ENCODE data around the gene EYS.
"Not testable (repeated sequence)": the region's sequence is repeated elsewhere in the genome, so short reads cannot be mapped to it uniquely, and the experiment has no call there.

EYS gene

DNA sequence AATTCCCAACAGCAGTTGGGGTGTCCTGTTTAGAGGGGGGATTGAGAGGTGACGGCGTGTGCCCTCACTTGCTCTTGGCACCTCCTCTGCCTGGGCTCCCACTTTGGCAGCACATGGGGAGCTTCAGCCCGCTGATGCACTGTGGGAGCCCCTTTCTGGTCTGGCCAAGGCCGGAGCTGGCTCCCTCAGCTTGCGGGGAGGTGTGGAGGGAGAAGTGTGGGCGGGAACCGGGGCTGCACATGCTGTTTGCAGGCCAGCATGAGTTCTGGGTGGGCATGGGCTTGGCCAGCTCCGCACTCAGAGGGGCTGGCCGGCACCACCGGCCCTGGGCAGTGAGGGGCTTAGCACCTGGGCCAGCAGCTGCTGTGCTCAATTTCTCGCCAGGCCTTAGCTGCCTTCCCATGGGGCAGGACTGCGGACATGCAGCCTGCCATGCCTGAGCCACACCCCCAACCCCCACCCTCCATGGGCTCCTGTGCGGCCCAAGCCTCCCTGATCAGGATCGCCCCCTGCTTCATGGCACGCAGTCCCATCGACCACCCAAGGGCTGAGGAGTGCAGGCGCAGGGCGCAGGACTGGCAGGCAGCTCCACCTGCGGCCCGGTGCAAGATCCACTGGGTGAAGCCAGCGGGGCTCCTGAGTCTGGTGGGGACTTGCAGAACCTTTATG, 1675.9 kb downstream of the EYS start:
- in situ Hi-C loops (cut with MboI; ENCODE audit: low sequenced_read_pairs), result not testable (repeated sequence)

DNA sequence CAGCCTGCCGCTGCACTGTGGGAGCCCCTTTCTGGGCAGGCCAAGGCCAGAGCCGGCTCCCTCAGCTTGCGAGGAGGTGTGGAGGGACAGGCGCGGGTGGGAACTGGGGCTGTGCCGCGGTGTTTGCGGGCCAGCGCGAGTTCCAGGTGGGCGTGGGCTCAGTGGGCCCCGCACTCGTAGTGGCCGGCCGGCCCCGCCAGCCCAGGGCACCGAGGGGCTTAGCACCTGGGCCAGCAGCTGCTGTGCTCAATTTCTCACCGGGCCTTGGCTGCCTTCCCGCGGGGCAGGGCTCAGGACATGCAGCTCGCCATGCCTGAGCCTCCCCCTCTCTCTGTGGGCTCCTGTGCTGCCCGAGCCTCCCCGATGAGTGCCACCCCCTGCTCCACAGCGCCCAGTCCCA, 1683.3 kb downstream of the EYS start:
- in situ Hi-C loops (cut with MboI; ENCODE audit: low sequenced_read_pairs), result no loop called here

DNA sequence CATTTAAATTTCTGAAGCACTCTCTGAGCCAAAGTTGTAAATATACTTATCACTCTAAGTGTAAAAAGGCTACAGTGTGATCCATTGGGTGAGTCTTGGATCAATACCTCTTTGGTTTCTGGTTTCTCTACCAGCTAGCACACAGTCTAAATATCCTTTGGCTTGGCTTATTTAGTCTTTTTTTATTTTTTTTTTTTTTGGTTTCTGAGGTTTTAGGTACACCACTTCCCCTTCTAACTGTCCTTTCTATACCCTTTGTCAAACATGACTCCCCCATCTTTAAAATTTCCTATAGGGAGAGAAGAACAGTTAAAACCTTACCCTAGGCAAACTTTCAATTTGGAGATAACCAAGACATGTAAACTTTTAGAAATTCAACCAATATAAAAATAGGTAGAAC, 1692.4 kb downstream of the EYS start:
- in situ Hi-C loops (cut with MboI; ENCODE audit: low sequenced_read_pairs), result no loop called here

DNA sequence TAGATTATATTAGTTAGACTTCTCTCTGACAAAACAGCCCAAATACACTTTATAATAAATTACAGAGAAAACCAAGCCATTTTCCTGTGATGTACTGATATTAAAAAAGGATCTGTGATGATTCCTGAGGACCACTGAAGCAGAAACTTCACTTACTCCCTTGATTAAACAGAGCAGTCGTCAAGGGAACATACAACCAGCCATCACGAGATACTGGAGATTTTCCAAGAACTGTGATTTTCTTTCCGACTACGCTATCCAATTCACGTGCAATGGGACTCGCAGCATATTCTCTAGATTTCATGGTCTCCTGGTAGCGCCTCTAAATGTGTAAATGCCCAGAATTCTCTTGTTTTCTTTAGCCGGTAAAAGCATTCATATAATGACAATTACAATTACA, 1694.0 kb downstream of the EYS start:
- in situ Hi-C loops (cut with MboI; ENCODE audit: low sequenced_read_pairs), result no loop called here

DNA sequence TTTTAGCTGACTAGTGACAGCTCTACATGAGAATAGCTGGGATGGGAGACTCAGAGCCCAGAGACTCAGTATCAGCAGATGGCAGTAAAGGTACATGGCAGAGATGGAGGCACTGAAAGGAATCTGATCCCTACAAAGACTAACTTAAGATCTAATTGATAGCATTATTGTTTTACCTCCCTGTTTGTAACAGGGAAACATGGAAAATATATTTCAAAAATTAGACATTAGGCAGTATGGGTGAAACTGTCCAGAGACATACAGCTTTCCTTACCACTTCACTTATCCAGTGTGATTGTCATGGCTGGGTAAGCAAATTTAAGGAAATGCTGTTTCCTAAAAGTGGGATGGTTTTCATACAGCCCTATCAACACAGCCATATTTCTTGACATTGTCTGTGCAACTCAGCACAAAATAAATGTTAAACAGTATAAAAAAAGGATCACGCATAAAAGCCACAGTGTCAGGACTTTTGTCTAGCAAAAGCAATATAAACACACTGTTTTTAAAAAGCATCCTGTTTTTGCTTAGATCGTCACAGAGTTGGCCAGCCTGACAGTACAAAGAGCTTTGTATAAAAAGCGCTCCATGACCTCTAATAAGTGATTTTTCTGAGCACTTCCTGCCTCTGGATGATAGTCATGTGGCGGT, 1694.5 kb downstream of the EYS start:
- in situ Hi-C loops (cut with MboI; ENCODE audit: low sequenced_read_pairs), result no loop called here

DNA sequence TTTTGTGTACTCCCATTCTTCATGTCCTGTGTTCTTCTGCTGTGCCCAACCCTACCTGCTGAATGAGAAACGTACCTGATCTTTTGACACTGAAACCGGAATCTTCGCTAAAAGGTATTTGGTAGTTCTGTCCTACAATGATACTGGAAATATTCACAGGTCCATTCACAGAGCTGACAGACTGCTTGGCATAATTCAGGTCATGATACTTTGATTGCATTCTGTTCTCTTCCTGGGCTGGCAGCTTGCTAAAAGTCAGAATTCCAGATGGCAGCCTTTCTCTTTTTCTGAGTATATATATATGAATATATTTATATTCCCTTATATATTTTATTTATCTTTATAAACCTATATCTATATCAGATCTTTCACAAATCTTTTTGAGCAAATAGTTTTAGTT, 1696.4 kb downstream of the EYS start:
- in situ Hi-C loops (cut with MboI; ENCODE audit: low sequenced_read_pairs), result no loop called here

DNA sequence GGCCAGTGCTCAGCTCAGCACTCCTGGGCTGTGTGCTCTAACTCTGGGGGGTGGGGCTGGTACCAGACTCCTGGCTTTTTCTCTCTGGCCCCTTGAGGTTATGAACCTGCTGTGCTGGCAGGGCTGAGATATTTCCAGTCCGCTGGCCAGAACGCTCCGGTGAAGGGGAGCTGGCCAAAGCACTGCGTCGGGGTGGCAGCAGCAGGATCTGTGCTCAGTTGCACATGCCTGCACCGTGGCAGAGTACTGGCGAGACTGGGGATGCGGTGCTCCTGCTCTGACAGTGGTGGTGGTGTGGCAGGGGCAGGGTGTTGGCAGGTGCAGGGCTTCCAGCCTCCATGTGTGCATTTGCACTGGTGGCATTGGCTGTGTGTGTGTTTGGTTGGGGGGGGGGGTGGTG, 1697.0 kb downstream of the EYS start:
- in situ Hi-C loops (cut with MboI; ENCODE audit: low sequenced_read_pairs), result no loop called here

DNA sequence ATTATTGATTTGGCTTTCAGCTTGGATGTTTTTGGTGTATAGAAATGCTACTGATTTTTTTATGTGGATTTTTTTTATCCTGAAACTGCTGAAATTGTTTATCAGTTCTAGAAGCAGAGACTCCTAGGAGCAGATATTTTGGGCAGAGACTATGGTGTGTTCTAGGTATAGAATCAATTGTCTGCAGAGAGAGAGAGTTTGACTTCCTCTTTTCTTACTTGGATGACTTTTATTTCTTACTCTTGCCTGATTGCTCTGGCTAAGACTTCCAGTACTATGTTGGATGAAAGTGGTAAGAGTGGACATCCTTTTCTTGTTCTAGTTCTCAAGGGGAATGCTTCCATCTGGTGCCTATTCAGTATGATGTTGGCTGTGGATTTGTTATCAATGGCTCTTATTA, 1700.8 kb downstream of the EYS start:
- in situ Hi-C loops (cut with MboI; ENCODE audit: low sequenced_read_pairs), result no loop called here

DNA sequence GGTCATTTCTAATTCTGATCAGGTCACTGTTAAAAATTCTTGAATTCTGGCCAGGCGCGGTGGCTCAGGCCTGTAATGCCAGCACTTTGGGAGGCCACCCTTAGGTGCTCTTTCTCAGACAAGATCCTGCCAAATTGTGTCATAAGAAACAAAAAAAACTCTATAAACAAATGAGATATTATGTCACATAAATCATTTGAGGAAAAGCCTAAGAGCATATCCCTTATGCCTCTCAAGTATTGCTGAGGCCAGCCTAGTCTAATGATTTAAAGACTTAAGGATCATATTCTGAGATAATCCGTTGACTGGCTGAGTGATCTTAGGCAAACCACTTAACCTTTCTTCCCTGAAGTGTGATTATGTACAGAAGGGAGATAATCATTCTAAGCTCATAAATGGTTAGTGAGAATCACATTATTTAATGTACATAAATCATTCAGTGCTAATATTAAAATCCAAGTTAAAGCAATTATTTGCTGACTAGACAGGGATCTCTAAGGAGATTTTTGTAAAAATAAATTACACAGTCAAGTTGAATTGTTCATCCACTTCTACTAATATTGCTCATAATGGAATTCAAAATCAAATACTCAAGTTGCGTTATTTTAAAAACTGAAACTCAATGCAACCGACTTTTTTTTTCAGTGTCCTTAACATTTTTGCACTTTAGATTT, 1706.1 kb downstream of the EYS start:
- in situ Hi-C loops (cut with MboI; ENCODE audit: low sequenced_read_pairs), result no loop called here

DNA sequence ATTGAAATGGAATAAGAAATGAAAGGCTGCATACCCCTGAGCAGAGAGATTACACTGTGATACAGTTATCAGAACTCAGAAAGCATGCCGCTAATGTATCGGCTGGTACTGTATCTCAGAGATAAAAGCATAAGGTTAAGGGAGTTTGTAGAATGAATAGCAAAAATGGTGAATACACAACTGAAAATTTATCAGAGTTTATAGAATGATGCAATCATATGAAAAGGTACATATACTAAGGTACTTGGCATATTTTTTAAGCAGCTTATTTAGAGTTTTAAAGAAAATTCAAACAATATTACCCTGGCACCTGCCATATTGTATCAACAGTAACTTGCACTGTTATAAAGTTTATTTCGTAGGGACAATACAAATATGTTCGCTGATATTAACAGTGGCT, 1707.4 kb downstream of the EYS start:
- in situ Hi-C loops (cut with MboI; ENCODE audit: low sequenced_read_pairs), result no loop called here

DNA sequence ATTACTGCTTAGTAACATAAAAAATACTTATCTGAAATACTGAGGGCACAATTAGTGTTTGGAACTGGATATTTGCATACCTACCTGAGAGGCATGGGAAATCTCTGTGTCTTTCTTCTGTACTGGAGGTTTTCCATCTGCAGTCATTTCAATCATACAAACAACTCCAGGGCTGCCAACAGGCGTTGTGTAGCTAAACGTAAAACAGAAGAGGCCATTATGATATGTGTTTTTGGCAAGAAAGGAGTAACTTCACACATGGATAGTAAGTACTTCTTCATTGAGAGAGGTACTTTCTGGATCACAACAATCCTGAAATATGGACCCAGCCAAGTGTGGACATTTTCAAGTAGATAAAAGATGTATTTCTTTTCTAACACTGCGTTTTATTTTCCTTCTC, 1708.0 kb downstream of the EYS start:
- in situ Hi-C loops (cut with MboI; ENCODE audit: low sequenced_read_pairs), result no loop called here

DNA sequence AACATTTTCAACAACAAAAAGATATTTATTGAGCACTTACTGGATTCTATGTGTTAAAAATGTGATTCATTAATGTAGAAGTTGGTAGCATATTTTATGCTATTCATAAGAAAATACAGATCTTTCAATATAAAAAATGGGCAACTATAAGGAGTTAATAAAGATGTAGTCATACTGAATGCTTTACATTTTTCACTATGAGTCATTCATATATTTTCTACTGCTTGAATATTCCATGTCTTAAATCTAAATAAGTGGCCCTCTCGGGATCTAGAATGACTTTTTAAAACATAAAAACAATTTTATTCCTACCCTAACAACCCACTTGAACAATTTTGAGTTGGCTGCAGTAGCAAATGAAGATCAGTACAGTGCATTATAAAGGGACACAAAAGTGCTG, 1709.3 kb downstream of the EYS start:
- in situ Hi-C loops (cut with MboI; ENCODE audit: low sequenced_read_pairs), result no loop called here

DNA sequence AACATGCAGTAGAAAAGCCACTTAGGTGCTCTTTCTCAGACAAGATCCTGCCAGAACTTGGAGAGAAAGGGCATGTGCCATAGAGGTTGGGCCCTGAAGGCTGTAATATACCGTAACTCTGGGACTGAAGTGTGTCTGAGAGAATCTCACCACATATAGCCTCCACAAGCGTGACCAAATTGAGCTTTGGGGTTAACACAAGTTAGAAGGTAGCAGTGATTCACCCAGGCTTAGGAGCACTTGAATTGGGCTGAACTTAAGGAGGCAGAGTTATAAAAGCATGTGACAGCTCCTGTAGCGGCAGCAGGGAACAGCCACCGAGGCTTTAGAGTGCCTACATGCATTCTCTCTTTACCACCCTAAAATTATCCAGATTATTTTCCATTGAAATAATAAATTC, 1709.8 kb downstream of the EYS start:
- in situ Hi-C loops (cut with MboI; ENCODE audit: low sequenced_read_pairs), result no loop called here

DNA sequence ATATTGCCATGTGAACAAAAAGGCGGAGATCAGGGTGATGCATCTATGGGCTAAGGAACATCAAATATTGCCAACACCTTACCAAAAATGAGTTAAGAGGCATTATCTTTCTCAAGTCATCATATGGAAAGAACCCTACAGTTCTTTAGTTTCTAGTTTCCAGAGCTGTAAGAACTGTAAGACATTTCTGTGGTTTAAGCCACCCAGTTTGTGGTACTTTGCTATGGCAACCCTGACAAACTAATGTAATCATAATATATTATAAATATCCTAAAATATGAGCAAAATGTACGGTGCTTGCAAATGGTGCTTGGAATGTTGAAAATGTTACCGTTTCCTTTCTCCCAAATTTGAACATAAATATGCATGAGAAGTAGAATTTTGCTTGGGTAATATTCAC, 1721.8 kb downstream of the EYS start:
- in situ Hi-C loops (cut with MboI; ENCODE audit: low sequenced_read_pairs), result no loop called here

DNA sequence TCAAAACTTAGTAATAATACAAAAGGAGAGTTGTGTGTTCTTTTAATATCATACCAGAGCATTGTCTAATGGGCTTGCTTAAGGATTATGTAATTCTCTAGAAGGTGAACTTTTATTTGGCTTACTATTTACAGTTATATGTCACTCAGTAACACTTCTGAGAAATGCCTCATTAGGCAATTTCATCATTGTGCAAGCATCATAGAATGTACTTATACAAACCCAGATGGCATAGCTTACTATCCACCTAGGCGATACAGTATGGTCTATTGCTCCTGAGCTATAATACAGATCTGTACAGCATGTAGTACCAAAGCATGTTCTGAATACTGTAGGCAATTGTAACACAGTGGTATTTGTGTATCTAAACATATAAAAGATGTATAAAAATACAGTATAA, 1731.3 kb downstream of the EYS start:
- in situ Hi-C loops (cut with MboI; ENCODE audit: low sequenced_read_pairs), result no loop called here

DNA sequence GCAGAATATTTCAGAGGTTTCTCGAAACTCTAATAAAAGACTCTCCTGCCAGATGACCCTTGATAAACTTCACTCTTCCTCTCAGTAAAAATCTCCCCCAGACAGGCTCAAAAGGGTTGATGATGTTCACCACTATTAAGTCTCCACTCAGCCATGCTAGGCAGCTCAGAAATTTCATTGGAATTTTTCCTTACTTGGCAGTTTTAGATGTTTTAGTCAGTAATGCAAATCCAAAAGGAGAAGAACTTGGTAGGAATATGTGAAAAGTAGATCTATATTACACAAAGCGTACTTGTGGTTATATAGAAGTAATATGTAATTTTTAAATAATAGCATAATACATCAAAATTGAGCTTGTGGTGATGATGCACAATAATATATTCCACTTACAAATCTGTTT, 1738.4 kb downstream of the EYS start:
- in situ Hi-C loops (cut with MboI; ENCODE audit: low sequenced_read_pairs), result no loop called here

DNA sequence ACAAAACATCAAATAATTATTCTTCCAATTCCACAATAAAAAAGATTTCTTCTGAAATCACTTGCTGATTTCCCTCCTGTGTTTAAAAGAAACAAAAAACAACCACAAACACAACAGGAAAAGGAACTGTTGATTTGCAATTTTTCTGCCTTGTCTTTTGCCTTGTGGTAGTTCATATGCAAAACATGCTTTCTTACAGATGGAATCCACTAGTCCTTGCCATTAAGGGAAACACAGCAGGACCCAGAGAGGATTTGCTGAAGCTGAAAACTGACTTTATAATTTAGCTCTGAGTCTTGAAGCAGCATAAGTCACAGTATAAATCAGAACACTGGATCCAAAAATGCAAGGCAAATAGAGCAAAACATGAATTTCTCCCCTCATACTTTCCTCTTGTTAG, 1742.7 kb downstream of the EYS start:
- in situ Hi-C loops (cut with MboI; ENCODE audit: low sequenced_read_pairs), result no loop called here

DNA sequence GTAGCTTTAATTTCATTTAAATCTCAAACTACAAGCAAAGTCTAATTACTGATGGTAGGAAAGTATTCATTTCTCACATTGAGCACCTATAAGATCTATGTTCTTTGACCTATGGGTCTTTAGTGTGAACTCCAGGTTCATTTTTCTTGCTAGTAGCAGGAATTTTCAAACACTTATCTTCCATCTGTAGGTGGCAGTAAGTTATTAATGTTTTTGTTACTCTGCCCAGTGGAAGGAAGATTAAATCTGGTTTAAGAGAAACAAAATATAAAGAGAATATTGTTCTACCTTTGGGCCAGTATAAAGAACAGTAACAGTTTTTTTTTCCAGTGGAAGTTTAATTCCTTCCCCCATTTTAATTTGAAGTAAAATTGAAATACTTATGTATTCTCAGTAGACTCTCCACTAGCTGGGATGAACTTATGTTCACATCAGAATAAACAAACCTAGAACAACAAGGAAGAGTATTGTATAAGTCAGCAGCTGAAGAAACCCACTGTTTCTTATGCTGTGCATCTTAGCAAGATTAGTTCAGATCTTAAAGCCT, 1743.2 kb downstream of the EYS start:
- in situ Hi-C loops (cut with MboI; ENCODE audit: low sequenced_read_pairs), result no loop called here

DNA sequence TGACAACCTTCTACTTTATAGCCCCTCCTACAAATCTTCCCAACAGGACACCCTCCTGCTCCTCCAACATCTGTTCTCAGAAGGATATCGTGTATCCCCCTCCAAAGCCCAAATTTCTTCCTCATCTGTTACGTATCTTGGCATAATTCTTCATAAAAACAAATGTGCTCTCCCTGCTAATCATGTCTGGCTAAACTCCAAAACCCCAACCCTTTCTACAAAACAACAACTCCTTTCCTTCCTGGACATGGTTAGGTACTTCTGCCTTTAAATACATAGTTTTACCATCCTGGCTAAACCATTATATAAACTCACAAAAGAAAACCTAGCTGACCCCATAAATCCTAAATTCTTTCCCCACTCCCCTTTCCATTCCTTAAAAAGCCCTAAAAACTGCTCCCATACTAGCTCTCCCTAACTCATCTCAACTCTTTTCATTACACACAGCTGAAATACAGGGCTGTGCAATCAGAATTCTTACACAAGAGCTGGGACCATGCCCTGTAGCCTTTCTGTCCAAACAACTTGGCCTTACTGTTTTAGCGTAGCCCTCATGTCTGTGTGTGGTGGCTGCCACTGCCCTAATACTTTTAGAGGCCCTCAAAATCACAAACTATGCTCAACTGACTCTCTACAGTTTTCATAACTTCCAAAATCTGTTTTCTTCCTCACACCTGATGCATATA, 1753.5 kb downstream of the EYS start:
- in situ Hi-C loops (cut with MboI; ENCODE audit: low sequenced_read_pairs), result not testable (repeated sequence)

DNA sequence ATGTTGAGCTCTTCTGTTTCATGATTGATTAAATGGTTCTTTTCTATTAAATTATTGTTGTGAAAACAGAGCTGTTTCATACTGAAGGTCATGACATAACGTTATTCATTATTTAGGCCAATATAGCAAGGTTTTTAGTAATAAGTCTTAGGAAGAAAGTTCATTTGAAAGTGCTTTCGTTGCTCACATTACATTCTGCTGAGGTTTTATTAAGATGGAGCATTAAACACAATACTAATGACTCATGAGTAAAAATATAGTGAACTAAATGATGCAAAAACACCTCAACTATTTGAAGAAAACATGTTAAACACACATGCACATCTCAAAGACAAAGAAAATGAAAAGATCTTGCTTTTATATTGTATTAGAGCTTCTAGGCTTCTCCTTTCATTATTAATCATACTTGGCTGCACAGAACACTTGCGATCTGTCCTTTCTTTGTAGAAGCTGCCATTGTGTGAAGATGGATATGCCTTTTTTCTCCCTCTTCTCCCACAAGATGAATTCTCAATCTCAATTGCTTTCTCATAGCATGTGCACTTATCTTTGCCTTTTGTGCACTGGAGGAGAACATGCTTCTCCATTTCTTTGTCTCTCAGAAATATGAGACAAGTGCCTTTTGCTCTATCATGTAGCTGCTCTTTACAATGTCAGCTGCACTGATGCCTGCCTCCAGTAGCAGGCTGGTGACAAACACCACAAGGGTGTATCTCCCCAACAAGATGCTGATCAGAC, 1759.1 kb downstream of the EYS start:
- in situ Hi-C loops (cut with MboI; ENCODE audit: low sequenced_read_pairs), result no loop called here

DNA sequence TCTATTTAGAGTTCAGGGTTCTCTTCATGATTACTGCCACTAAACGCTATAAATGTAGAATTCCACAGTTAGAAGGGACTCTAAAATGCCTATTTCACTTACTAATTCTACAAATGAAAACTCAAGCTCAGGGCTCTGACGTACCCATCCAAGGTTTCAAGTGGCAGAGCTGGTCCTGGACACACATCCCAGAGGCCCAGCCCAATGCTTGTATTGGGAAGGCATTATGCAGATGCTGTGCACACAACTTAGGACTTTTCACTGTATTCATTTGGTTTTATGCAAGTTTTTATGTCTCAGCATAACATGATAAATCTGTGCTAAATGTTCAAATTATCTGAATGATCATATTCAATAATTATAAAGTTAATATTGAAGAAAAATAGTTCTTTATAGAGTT, 1761.0 kb downstream of the EYS start:
- in situ Hi-C loops (cut with MboI; ENCODE audit: low sequenced_read_pairs), result no loop called here
